Measurements from ENCODE around the gene ANKRD53.

Gene ANKRD53

GRCh38 chr2:70966681-70967080 lies 11.7 kb upstream of the ANKRD53 start:
- no peak for DNase-seq

- DNase-seq = no peak
These were observed 11.2 kb upstream of the ANKRD53 start for GRCh38 chr2:70967189-70967588.

GRCh38 chr2:70974592-70974991 lies 3.8 kb upstream of the ANKRD53 start:
- no peak for DNase-seq

GRCh38 chr2:70975237-70975636 lies 3.2 kb upstream of the ANKRD53 start:
- DNase-seq = no peak

- peak in 1 of 2 experiments; percentile 30 for DNase-seq
These were observed 725 bp upstream of the ANKRD53 start for GRCh38 chr2:70977605-70978205.

- DNase-seq = no peak
These were observed 704 bp downstream of the ANKRD53 start for GRCh38 chr2:70979180-70979488.

- DNase-seq = no peak
These were observed 1.2 kb downstream of the ANKRD53 start for GRCh38 chr2:70979626-70980025.

GRCh38 chr2:70981421-70981820 lies 3.0 kb downstream of the ANKRD53 start:
- DNase-seq = no peak

- no peak for DNase-seq
These were observed 3.7 kb downstream of the ANKRD53 start for GRCh38 chr2:70981866-70982810.

GRCh38 chr2:70982971-70983370 lies 4.5 kb downstream of the ANKRD53 start:
- DNase-seq = no peak

- no peak for DNase-seq
These were observed 5.2 kb downstream of the ANKRD53 start for GRCh38 chr2:70983506-70984227.

GRCh38 chr2:70984228-70984575 lies 5.8 kb downstream of the ANKRD53 start:
- DNase-seq = no peak

GRCh38 chr2:70984576-70985282 lies 6.3 kb downstream of the ANKRD53 start:
- DNase-seq = peak; percentile 77 to 79

GRCh38 chr2:70985283-70985688 lies 6.9 kb downstream of the ANKRD53 start:
- DNase-seq = no peak

- DNase-seq = no peak
These were observed 7.5 kb downstream of the ANKRD53 start for GRCh38 chr2:70985956-70986355.

GRCh38 chr2:70986499-70987189 lies 8.2 kb downstream of the ANKRD53 start:
- DNase-seq = no peak

GRCh38 chr2:70987386-70987785 lies 9.0 kb downstream of the ANKRD53 start:
- no peak for DNase-seq

- no peak for DNase-seq
These were observed 9.7 kb downstream of the ANKRD53 start for GRCh38 chr2:70988151-70988550.

GRCh38 chr2:70988726-70989648 lies 10.6 kb downstream of the ANKRD53 start:
- DNase-seq = no peak

- no peak for DNase-seq
These were observed 11.8 kb downstream of the ANKRD53 start for GRCh38 chr2:70990216-70990615.

GRCh38 chr2:70991142-70991541 lies 12.7 kb downstream of the ANKRD53 start:
- no peak for DNase-seq

Measured in activated CD4-positive, alpha-beta T cell treated with anti-CD3 and anti-CD28 coated beads, Interleukin-2, amount 50 U/mL, for 4 hours (primary cell).